HG02642 (cell line): ENCODE measurements around the gene C12orf42.
"Not testable (repeated sequence)": the region's sequence is repeated elsewhere in the genome, so short reads cannot be mapped to it uniquely, and the experiment has no call there.

ENCODE experiments used
- ATAC-seq: cut with Tn5 transposase; IDR thresholded peaks from one replicate; pipeline ENCODE4 v1.9.1; 2021; ENCODE audit warnings: mild to moderate bottlenecking; ENCODE audit not compliant: unreplicated experiment, poor library complexity

The C12orf42 gene

GRCh38 chr12:103431950-103432349 is 63.8 kb downstream of the C12orf42 start:
- no peak for ATAC-seq

DNA sequence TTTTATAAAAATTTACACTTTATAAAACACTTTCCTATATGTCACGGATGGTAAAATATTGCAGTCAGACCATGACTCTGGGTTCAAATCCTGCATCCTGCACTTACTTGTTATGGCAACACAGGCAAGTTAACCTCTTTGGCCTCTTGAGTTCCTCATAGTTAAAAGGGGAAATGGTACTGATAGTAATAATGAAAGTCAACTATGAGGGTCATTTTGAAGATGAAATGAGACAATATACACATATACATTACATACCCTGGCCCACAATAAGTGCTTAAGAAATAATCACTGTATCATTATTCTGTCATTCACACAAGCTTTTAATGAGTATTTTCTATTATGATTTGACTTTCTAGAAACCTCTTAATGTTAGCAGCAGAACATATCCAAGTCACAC is 64.4 kb downstream of the C12orf42 start:
- ATAC-seq: no peak

DNA sequence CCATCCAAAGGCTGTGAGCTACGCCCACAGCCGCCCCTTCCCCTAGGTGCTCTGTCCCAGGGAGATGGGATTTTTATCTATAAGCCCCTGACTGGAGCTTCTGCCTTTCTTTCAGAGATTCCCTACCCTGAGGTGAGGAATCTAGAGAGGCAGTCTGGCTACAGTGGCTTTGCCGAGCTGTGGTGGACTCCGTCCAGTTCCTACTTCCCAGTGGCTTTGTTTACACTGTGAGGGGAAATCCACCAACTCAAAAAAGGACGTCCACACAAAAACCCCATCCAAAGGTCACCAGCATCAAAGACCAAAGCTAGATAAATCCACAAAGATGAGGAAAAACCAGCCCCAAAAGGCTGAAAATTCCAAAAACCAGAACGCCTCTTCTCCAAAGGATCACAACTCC is 70.1 kb downstream of the C12orf42 start:
- ATAC-seq: not testable (repeated sequence)

- not testable (repeated sequence) for ATAC-seq
Measured at GRCh38 chr12:103424849-103425586, 70.8 kb downstream of the C12orf42 start.

DNA sequence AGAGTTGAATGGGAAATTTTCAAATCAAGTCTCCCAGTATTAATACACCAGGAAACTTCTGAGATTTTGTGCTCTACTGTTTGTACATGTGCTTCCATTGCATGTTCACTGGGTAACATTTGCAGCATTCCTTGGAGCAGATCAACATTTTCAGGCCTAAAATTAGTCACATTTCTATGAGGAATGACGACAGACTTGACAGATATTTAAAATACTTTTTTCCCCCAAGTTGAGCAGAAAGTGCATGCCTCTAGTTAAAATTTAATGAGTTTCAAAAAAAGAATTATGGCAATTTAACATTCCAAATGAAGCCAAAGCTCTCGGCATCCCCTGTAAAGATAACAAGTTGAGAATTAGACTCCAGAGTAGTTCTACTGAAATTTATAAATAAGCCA is 72.3 kb downstream of the C12orf42 start:
- ATAC-seq: no peak

- ATAC-seq: no peak
Measured at GRCh38 chr12:103422746-103423515, 72.8 kb downstream of the C12orf42 start.

DNA sequence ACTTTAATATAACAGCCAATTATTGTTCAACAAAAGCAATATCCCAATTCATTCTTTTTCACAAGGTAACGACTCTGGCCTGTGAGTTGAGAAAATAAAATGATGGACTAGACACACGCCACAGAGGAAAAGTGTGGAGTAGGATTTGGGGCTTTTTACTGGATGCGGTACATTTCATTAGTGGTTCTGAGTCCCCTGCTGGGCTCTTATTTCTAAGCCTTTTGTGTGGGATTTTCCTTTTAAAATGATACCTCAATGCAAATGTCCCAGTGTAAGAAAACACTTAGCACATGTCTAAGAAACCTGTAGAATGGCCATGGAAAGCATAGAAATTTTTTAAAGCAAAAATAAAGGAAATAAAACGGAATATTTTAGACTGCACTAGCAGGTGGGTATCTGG is 73.4 kb downstream of the C12orf42 start:
- no peak for ATAC-seq

DNA sequence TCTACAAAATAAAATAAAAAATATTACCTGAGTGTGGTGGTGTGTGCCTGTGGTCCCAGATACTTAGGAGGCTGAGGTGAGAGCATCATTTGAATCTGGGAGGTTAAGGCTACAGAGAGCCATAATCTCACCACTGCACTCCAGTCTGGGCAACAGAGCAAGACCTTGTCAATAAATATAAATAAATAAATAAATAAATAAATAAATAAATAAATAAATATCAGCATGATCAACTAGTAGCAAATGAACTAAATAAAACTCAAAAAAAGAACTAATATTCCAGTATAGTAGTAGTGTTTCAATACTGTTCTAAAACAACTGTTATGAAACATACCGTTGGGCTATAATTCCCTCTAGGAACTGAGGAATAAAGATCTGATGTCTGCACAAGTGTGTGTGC is 74.4 kb downstream of the C12orf42 start:
- ATAC-seq: no peak

DNA sequence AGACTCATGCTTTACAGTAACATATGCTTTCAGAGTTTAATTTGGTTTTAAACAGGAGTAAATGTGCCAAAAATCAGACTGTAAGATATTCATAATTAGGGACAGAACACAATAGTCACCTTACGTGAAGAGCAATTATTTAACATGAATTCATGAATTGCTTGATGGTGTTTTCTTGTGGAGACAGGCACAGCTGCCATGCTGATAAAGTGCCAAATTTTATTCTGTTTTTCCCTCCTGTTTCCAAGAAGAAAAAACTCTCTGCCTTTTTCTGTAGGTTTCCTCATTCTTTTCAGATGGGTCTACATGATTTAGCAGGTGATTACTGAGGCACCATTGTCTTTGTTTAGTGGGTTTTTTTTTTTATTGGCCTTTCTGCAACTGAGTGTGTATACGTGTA is 80.1 kb downstream of the C12orf42 start:
- no peak for ATAC-seq

- no peak for ATAC-seq
Measured at GRCh38 chr12:103401421-103401820, 94.3 kb downstream of the C12orf42 start.

- no peak for ATAC-seq
Measured at GRCh38 chr12:103399986-103400385, 95.8 kb downstream of the C12orf42 start.

GRCh38 chr12:103397536-103397935 is 98.2 kb downstream of the C12orf42 start:
- ATAC-seq: no peak

- peak; percentile 96 for ATAC-seq
Measured at GRCh38 chr12:103392722-103393121, 103.0 kb downstream of the C12orf42 start.

DNA sequence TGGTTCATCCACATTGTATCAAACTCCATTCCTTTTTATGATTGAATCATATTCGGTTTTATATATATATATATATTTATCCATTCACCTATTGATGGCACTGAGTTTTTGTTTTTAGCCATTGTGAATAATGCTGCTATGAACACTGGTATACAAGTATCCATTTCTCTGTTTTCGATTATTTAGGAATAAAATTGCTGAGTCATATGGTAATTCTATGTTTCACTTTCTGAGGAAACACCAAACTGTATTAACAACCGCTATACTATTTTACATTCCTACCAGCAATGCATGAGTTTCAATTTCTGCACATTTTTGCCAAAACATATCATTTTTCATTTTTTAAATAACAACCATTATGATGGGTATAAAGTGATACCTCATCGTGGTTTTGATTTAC is 104.7 kb downstream of the C12orf42 start:
- ATAC-seq: no peak

DNA sequence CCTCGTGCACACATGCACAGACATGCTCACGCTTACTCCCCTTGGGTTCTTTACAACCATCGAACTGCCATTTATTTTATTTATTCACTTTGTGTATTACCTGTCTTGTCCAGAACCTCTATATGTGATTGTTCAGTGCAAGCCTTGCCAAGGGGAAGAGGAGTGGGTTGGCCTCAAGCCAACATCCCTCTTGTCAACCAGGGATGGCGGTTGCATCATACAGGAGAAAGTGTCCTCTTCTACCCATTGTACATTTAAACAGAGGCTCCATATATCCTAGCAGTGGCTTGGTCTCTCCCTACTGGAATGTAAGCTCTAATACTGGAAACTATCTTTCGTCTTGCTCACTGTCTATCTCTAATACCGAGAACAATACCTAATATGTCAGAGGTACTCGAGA is 108.4 kb downstream of the C12orf42 start:
- ATAC-seq: no peak

DNA sequence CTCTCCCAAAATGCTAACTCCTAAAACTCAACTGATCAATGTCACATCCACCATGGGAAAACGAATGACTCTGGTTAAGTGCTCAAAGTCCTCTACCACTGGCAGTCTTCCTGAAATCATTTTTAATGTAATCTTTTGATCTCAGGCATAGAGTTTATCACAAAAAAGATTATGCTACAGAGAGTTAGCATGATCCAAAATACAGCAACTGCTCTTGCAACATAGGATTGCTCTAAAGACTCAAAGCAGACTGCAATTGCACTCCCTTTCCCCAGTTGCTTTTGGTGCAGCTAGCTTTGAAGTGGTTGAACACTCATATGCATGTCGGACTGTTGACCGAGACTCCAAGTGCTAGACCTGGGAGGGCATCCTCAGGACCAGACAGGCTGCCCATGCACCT is 109.3 kb downstream of the C12orf42 start:
- ATAC-seq: no peak

- no peak for ATAC-seq
Measured at GRCh38 chr12:103382736-103383346, 112.9 kb downstream of the C12orf42 start.

- ATAC-seq: no peak
Measured at GRCh38 chr12:103382119-103382518, 113.6 kb downstream of the C12orf42 start.

DNA sequence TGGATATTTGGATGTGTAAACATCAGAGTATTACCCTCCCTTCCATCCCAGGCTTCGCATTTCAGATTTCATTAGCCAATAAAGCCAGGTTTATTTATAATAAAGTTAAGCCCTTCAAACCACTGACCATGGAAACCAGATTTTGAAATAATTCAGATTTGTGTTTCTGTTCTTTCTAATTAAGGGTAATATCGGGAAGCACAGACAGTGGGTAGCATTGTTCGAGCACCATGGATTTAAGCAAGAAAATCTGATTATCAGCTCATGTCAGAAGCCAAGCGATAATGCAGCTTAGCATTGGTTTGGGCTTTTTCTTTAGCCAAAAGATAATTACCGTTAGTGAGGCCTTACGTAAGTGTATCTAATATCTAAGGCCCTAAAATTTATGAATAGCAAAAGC is 116.1 kb downstream of the C12orf42 start:
- no peak for ATAC-seq

DNA sequence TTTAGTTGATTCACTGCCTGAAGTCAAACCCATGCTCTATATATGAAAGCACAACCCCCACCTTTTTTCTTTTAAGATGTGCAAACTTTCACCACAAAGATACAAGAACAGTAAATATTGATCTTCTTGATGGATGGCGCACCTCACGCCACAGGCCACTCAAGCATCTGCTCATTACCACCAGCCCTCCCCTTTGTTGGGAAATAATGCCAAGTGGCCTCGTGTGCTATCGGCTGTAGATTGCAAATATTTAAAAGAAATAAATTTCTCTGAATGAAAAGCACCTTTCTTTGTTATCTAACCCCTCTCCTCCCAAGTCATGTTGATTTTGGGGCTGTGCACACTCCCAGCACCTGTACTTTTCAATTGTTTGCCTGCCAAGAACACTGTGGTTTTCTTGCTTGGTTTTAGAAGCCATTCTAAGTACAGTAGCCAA is 122.7 kb downstream of the C12orf42 start:
- no peak for ATAC-seq

DNA sequence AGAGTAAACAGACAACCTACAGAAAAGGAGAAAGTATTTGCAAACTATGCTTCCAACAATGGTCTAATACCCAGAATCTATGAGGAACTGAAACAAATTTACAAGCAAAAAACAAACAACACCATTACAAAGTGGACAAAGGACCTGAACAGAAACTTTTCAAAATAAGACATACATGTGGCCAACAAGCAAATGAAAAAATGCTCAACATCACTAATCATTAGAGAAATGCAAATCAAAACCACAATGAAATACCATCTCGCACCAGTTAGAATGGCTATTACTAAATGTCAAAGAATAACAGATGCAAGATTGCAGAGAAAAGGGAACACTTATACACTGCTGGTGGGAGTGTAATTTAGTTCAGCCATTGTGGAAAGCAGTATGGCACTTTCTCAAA is 125.8 kb downstream of the C12orf42 start:
- peak; percentile 78 for ATAC-seq
